Tongue (tissue), 2 donors: Measurements from ENCODE around the gene RPL35A. TPM values are rescaled to one million over a fixed set of nuclear protein-coding genes. Genes with fewer than 3 reads are reported as not detected.
"Not testable (repeated sequence)": the region's sequence is repeated elsewhere in the genome, so short reads cannot be mapped to it uniquely, and the experiment has no call there.

Experiments used
- DNase-seq: peaks from one replicate; pipeline ENCODE4 v3.0.0-alpha.2; 2015
- total RNA-seq: library from RNA; depleted of rRNA; stranded (reverse); fragments of >200 nt; gene quantifications from one replicate; pipeline ENCODE4 v1.2.3, GENCODE V29; 2014

The RPL35A gene
- total RNA-seq, 1 donor from 2014 or later: 774 TPM

DNA sequence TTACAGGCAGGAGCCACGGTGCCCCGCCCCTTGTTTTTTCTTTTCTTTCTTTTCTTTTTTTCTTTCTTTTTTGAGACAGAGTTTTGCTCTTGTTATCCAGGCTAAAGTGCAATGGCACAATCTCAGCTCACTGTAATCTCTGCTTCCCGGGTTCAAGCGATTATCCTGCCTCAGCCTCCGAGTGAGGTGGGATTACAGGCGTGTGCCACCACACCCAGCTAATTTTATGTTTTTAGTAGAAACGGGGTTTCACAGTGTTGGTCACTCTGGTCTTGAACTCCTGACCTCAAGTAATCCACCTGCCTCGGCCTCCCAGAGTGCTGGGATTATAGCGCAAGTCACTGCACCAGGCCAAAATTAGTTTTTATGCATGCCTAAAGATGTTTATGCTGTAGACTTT lies 2.5 kb downstream of the RPL35A start:
- DNase-seq: no peak

DNA sequence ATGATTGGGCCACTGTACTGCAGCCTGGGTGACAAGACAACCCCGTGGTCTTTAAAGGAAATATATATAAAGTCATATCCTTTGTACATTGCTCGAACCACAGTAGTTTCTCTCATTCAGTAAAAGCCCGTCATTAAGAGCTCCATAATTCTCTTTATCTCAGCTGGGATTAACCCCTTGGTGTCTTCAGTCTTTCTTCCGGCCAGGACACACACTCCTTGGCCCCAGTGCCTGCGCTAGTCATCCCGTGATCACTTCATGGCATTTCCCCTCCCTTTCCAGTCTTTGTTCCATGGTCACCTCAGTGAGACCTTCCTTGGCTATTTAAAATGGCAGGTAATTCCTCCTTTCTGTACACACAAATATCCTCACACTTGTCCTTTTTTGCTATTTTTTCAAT lies 3.3 kb downstream of the RPL35A start:
- no peak for DNase-seq

DNA sequence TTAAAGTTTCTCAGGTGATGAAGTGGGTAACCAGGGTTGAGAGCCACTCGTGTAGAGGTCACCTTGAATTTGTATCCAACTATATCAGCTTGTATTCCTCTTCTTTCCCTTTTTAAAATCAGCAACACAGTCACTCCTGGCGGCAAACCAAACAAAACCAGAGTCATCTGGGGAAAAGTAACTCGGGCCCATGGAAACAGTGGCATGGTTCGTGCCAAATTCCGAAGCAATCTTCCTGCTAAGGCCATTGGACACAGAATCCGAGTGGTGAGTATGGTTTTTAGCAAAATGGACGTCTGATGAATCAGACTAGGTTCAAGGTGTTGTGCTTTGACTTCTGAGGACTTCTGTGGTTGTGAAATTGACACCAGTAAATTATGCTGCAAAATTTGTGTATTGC lies 3.9 kb downstream of the RPL35A start:
- no peak for DNase-seq

DNA sequence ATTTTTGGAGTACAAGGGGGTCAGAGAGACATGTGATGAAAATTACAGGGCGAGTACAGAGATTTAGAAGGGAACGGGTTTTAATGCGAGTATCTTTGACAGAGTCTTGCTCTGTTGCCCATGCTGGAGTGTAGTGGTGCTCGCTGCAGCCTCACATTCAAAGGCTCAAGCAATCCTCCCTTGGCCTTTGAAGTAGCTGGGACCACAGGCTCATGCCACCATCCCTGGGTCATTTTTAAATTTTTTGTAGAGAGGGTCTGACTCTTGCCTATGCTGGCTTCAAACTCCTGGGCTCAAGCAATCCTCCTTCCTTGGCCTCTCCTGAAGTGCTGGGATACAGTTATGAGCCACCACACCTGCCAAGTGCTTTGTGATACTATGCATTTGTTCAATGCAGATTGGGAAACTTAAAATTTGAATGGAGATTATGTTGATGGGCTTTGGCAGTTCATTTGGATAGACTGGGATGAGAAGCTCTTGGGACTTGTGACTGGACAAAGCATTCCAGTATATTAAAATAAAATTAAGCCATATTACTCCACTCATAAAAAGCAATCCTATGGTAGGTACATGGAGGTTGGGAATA lies 6.0 kb downstream of the RPL35A start:
- no peak for DNase-seq

DNA sequence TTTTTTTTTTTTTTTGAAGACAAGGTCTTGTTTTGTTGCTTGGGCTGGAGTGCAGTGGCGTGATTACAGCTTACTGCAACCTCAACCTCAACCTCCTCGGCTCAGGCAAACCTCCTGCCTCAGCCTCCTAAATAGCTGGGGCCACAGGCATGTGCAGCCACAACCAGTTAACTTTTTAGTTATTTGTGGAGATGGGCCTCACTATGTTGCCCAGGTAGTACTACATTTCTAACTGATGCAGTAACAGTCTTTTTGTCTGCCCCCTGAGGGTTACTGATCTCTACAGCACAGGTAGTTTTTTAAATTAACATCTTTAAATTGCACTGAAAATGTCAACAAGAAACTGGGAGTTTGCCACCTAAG lies 6.6 kb downstream of the RPL35A start:
- no peak for DNase-seq

DNA sequence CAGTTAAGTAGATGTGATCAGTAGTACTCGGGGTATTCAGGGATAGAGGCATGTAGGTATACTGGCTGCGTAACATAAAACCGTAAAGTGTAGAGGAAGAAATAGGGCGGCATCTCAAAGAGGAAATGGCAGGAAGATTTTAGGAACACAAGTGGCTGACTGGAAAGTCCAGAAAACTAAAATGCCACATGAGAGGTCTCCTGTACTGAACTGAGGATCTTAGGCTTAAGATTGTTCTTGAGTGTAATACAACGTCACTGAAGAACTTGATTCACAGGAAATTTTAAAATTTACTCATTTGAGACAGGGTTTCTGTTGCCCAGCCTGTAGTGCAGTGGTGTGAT lies 7.8 kb downstream of the RPL35A start:
- DNase-seq: no peak

DNA sequence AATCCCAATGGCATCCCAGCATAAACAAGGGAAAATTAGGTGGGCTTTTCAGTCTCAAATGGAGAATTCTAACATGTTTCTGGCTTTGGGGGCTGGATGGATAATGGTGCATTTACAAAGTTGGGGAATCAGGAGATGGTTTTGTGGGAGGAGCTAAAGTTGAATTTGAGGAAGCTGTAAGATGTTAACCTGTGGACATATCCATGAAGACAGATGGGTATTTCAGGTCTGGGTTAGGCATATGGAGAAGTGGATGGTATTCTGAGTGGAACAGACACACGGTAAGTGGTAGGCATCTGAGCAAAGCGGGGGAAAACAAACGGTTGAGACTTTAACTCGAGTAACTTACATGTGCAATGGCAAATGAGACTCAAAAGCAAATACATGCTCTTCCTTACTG lies 8.4 kb downstream of the RPL35A start:
- DNase-seq: no peak

DNA sequence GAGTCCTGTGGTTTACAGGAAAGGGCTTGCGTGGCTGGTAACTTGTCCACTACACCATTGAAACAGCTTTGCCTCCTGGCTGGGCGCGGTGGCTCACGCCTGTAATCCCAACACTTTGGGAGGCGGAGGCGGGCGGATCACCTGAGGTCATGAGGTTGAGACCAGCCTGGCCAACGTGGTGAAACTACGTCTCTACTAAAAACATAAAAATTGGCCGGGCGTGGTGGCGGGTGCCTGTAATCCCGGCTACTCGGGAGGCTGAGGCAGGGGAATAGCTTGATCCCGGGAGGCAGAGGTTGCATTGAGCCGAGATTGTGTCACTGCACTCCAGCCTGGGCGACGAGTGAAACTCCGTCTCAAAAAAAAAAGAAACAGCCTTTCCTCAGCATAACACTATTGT lies 8.9 kb downstream of the RPL35A start:
- DNase-seq: not testable (repeated sequence)

DNA sequence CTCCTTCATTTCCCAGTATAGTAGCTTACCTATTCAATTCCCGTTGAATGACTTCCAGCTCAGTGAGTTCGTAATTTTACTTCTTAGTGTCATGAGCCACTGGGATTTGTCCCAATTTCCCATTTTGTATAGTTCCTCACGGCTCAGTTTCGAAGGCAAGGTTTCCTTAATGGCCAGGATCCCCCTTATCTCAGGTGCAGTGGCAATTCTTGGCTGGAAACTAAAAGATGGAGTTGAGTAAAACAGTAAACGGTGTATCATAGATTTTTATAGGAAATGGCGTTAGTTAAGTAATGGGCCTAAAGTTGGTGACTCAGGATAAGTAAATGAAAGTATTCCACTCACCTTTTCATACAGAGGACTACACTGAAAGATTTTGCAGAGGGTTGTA lies 9.5 kb downstream of the RPL35A start:
- DNase-seq: no peak

DNA sequence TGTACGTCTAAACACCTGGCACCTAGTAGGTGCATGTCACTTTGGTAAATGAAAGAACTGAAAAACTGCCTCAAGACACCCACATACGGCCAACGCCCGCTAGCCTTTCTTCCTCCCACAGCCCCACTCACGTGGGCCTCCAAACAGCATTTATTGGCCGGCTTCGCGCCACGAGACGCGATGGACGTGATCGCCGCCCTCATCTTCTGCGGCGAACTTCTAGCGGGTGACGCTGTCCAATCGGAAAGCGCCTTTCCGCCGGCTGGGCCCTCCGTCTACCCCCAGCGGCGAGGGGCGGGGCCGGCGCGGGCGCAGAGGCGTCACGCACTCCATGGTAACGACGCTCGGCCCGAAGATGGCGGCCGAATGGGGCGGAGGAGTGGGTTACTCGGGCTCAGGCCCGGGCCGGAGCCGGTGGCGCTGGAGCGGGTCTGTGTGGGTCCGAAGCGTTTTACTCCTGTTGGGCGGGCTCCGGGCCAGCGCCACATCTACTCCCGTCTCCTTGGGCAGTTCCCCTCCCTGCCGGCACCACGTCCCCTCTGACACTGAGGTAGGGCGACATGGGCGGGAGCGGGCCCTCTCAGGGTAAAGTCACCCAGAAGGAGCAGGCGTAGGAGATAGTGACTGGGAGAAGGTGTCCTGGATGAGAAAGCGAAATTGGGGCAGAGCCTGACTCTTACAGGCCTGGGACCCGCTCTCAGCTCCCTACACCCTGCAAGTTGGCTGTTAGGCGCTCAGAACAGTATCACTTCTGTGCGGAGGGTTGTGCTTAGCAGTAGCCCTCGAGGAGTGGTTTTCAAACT lies 10.1 kb downstream of the RPL35A start, which contains the start of gene LMLN:
Gene LMLN, plus strand, starts transcription at position 327 of the 803 bp plus-strand sequence. Its CDS starts 29 bp downstream, at position 356.
- peak; percentile 98 for DNase-seq

DNA sequence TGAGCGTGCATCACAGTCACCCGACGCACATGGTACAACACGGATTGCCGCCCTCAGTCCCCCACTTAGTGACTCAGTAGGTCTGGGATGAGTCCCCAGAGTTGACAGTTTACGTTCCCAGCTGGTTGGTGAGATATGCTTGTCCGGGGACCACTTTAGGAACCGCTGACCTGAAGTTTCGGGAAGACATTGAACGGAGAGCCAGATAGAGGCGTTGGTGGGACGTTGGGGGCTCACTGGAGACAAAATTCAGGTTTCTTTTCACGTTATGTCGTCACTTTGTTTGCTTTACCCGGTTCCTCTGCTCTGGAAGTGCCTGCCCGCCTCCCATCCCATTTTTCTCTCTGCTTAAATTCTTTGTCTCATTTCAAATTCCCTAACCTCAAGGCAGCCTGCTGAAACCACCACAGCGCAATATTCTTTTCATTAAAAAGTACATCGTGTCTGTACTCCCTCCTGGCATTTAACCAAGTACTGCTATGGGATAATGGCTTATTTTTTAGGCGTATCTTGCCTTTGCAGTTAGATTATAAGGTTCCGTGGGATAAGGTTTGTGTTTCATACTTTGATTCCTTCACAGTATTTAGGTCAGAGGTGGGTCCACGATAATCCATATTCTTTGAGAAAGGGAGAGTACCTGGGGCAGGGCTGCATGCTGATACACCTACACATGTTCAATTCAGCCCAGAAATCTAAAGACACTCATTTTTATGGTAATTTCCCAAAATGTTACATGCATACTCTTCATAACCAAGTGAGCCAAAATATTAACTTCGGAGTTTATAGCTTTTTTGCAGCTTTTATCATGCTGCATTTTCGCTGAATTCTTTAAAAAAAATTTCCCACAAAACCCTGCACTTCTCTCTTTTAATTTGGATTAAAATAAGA lies 10.9 kb downstream of the RPL35A start:
- DNase-seq: peak; percentile 25

DNA sequence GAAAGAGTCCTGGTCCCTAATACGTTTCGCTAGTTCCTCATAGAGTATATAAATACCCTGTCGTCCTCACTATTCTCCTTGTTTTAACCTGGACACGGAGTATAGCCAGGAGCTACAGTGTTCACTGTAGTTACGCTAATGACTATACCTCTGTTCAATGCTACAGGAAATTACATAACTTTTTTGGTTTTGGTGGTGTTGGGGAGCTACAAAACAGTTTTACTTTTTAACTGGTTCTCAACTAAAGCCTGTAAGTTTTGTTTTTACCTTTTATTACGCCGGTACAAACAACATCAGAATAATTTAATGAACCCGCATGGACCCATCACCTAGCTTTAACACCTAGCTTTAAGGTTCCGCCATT lies 11.6 kb downstream of the RPL35A start:
- DNase-seq: no peak

DNA sequence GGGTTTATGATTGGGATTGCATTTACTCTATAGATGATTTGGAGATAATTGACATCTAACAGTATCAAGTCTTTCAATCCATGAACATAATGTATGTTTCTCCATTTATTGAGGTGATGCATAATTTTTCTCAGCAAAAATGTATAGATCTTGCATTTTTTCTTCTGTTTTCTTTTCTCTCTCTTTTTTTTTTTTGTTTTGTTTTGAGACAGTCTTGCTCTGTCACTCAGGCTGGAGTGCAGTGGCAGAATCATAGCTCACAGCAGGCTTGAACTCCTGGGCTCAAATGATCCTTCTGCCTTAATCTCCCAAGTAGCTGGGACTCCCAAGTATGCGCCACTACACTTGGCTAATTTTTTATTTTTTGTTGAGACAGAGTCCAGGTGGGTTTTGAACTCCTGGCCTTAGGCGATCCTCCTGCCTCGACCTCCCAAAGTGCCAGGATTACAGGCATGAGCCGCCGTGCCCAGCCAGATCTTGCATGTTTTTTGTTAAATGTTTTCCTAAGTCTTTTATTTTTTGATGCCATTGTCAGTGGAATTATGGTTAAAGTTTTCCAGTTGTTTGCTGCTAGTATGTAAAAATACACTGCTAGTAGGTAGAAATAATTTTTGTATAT lies 13.1 kb downstream of the RPL35A start:
- DNase-seq: no peak

DNA sequence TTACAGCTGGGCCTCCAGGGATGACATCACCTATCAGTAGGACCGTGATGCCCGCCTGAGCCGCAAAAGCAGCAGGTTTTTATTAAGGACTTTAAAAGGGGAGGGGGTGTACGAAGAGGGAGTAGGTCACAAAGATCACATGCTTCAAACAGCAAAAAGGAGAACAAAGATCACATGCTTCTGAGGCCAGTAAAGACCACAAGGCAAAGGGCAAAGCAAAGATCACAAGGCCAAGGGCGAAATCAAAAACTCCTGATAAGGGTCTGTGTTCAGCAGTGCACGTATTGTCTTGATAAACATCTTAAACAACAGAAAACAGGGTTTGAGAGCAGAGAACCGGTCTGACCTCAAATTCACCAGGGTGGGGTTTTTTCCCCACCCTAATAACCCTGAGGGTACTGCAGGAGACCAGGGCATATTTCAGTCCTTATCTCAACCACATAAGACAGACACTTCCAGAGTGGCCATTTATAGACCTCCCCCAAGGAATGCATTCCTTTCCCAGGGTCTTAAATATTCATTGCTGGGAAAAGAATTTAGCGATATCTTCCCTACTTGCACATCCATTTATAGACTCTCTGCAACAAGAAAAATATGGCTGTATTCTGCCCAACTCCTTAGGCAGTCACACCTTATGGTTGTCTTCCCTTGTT lies 17.5 kb downstream of the RPL35A start:
- not testable (repeated sequence) for DNase-seq

DNA sequence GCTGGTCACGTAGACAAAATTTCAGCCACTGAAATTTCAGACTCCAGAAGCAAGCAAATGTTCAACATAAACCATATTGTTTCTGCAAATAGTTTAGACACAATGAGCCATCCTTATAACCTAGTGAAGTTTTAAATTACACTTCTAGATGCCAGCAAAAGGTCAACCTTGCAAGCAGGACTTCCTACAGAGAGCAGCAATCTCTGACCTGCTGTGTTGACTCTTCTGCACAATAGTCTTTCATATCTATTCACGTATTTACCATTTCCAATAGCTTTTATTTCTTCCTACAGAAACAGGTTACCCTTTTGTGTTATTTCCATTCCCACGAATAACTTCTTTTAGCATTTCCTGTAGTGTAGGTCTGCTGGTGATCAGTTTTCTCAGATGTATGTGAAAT lies 20.6 kb downstream of the RPL35A start:
- DNase-seq: no peak

DNA sequence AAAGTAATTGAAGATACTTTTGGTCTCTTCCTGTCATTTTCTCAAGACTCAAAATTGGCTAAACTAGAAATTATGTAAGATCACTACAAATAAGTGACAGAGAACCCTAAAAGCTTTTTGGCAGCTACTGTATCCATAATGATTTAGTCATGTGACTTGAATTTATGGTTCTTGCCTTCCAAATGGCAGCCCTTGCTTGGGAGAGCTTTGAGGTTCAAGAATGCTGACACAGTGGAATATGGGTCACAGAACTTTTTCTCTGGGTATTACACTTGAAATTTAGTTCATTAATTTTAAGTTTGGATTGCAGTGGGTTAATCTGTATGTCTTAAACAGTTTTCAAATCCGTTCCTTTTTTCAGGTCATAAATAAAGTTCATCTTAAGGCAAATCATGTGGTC lies 24.0 kb downstream of the RPL35A start:
- DNase-seq: no peak

DNA sequence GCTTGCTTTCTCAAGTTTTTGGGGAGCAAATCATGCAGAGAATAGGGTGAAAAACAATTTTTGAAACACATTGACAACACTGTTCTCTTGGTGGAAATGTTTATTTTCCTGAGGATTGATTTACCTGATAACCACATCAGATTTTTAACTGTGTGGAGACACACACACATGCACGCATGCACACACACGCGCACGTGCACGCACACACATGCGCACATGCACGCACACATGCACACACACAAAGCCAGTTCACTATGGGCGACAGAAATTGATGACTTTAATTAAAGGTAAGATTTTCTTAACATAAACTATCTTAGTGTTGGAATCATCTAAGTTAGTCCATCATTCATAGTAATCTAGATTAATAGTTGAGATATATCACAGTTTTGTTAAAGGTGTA lies 25.3 kb downstream of the RPL35A start:
- DNase-seq: no peak

DNA sequence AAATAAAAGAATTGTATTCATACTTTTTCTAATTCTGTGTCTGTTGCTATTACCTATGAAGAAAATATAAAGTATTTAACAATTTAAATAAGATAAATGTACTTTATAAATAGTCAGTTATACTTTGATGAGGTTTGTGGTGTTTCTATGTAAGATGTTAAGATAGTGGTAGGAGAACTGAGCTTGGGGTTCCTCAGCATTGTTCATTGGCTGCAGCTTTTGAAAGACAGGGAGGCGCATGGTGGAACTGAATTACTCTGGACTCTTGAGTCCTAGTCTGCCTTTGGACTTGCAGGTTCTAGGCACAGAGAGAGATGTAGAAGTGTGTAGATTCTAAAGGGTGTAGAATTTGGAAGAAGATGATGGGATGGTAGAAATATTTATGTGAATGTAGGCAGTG lies 33.1 kb downstream of the RPL35A start:
- no peak for DNase-seq

DNA sequence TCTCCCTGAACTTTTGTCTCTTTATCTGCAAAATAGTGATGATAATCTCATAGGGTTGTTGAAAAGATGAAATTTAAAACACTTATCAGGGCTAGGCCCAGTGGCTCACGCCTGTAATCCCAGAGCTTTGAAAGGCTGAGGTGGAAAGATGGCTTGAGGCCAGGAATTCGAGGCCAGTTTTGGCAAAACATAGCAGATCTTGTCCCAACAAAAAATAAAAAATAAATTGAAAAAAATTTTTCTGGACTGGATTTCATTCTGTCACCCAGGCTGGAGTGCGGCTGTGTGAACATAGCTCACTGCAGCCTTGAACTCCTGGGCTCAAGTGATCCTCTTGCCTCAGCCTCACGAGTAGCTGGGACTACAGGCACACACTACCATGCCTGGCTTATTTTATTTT lies 39.7 kb downstream of the RPL35A start:
- DNase-seq: no peak

DNA sequence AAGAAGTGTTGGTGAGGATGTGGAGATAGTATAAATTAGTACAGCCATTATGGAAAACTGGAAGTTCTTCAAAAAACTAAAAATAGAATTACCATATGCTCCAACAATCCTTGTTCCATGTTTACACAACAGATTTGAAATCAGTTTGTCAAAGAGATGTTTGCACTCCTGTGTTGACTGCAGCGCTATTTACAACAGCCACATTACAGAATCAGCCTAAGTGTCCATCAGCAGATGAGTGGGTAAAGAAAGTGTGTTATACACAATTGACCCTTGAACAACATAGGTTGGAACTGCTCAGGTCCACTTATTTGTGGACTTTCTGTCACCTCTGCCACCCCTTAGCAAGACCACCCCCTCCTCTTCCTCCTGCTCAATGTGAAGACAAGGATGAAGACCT lies 44.7 kb downstream of the RPL35A start:
- no peak for DNase-seq

DNA sequence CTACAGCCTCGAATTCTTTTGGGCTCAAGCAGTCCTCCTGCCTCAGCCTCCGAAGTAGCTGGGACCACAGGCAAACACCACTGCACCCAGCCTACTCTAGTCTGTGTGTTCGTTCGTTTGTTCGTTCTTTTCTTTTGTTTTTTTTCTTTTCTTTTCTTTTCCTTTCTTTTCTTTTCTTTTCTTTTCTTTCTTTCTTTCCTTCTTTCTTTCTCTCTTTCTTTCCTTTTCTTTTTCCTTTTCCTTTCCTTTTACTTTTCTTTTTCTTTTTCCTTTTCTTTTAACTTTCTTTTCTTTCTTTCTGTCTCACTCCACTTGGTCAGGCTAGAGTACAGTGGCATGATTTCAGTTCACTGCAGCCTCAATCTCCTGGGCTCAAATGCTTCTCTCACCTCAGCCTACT lies 46.9 kb downstream of the RPL35A start:
- DNase-seq: no peak

DNA sequence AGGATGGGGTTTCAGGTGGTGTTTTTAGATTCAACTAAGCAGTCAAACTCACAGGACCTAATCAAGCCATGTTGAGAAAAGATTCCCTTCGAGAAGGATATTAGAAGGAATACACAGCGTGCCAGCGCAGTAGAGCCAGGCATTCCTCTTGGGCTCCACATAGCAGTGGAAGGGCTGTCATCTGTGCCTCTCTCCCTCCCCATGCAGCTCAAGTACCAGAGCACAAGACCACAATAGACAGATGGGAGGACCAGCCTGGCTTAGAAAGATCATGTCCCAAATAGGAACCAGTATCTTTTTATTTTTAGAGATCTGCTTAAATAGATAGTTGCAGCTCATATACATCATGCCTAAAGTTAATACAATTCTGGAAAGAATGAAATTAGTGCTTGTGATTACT lies 47.9 kb downstream of the RPL35A start:
- no peak for DNase-seq
